HL-60 (cell line): ENCODE data around the gene C12orf60.

Source experiments
- CTCF ChIP-seq: IDR thresholded peaks from one replicate; pipeline ENCODE4 v1.5.1; 2011; ENCODE audit warnings: low read length, control low read depth, inconsistent platforms; ENCODE audit not compliant: insufficient read depth
- SPI1 ChIP-seq: IDR thresholded peaks from 2 replicates; pipeline ENCODE4 v1.6.1; 2012; ENCODE audit warnings: low read depth, mild to moderate bottlenecking, borderline replicate concordance

GRCh38 chr12:14777271-14777670 lies 26.2 kb upstream of the C12orf60 start:
- no peak for TF ChIP-seq SPI1
- no peak for TF ChIP-seq CTCF
